T-helper 2 cell treated with Interferon-gamma antibody and Interleukin-4, amounts not matched to agents 5 μg/mL and 100 μg/mL, for 36 hours (primary cell): ENCODE data around the gene PCSK7.
"Not testable (repeated sequence)": the region's sequence is repeated elsewhere in the genome, so short reads cannot be mapped to it uniquely, and the experiment has no call there.

ENCODE experiments used
- DNase-seq: peaks from one replicate; pipeline ENCODE4 v3.0.0; 2021; ENCODE audit warnings: low spot score
- H3K27ac Mint-ChIP-seq: one replicate; pipeline ENCODE4 v1.8.0; 2021; ENCODE audit warnings: mild to moderate bottlenecking, mixed read lengths
- H3K27me3 Mint-ChIP-seq: one replicate; pipeline ENCODE4 v1.8.0; 2021; ENCODE audit warnings: low read depth, mixed read lengths
- H3K36me3 Mint-ChIP-seq: one replicate; pipeline ENCODE4 v1.8.0; 2021; ENCODE audit warnings: low read depth, mixed read lengths
- H3K4me1 Mint-ChIP-seq: one replicate; pipeline ENCODE4 v1.8.0; 2021; ENCODE audit warnings: low read depth, mixed read lengths
- H3K4me3 Mint-ChIP-seq: one replicate; pipeline ENCODE4 v1.8.0; 2022; ENCODE audit warnings: mild to moderate bottlenecking, moderate library complexity, mixed read lengths
- H3K9me3 Mint-ChIP-seq: one replicate; pipeline ENCODE4 v1.8.0; 2021; ENCODE audit warnings: mixed read lengths

The PCSK7 gene

GRCh38 chr11:117214404-117215110 lies 17.3 kb downstream of the PCSK7 start:
- no peak for DNase-seq
- no peak overlapping the region for H3K4me3 Mint-ChIP-seq
- no peaks in the 10 kb centered on the region for H3K4me1 Mint-ChIP-seq
- H3K9me3 Mint-ChIP-seq: no peaks in the 10 kb centered on the region
- H3K36me3 Mint-ChIP-seq: peaks cover 62% of the 10 kb centered on the region
- no peak overlapping the region for H3K27ac Mint-ChIP-seq
- H3K27me3 Mint-ChIP-seq: no peaks in the 10 kb centered on the region

- no peak for DNase-seq
- Mint-ChIP-seq H3K36me3 (peaks cover 50% of the 10 kb centered on the region), H3K4me3 (no peak overlapping the region), H3K9me3 (no peaks in the 10 kb centered on the region), H3K27me3 (no peaks in the 10 kb centered on the region), H3K27ac (no peak overlapping the region), H3K4me1 (no peaks in the 10 kb centered on the region)
These were observed 19.0 kb downstream of the PCSK7 start for GRCh38 chr11:117212697-117213355.

GRCh38 chr11:117210620-117211019 lies 21.3 kb downstream of the PCSK7 start:
- Mint-ChIP-seq H3K27me3 (no peaks in the 10 kb centered on the region), H3K4me3 (no peak overlapping the region), H3K4me1 (no peaks in the 10 kb centered on the region), H3K27ac (no peak overlapping the region), H3K9me3 (no peaks in the 10 kb centered on the region), H3K36me3 (peaks cover 37% of the 10 kb centered on the region)
- DNase-seq: no peak

GRCh38 chr11:117209351-117210125 lies 22.3 kb downstream of the PCSK7 start:
- H3K27me3 Mint-ChIP-seq, H3K9me3 Mint-ChIP-seq, H3K27ac Mint-ChIP-seq, H3K4me3 Mint-ChIP-seq, DNase-seq, H3K4me1 Mint-ChIP-seq: not testable (repeated sequence)
- H3K36me3 Mint-ChIP-seq: peaks cover 43% of the 10 kb centered on the region

GRCh38 chr11:117208710-117209109 lies 23.2 kb downstream of the PCSK7 start:
- H3K4me1 Mint-ChIP-seq, H3K9me3 Mint-ChIP-seq, H3K27ac Mint-ChIP-seq, DNase-seq, H3K27me3 Mint-ChIP-seq, H3K4me3 Mint-ChIP-seq: not testable (repeated sequence)
- peaks cover 42% of the 10 kb centered on the region for H3K36me3 Mint-ChIP-seq

GRCh38 chr11:117207481-117207880 lies 24.4 kb downstream of the PCSK7 start:
- H3K4me3 Mint-ChIP-seq, H3K4me1 Mint-ChIP-seq, H3K9me3 Mint-ChIP-seq, H3K27ac Mint-ChIP-seq, H3K27me3 Mint-ChIP-seq, DNase-seq: not testable (repeated sequence)
- peaks cover 38% of the 10 kb centered on the region for H3K36me3 Mint-ChIP-seq

- not testable (repeated sequence) for H3K27ac Mint-ChIP-seq, DNase-seq, H3K4me1 Mint-ChIP-seq, H3K27me3 Mint-ChIP-seq, H3K4me3 Mint-ChIP-seq, H3K9me3 Mint-ChIP-seq
- peaks cover 35% of the 10 kb centered on the region for H3K36me3 Mint-ChIP-seq
These were observed 25.0 kb downstream of the PCSK7 start for GRCh38 chr11:117206859-117207258.

- not testable (repeated sequence) for H3K27ac Mint-ChIP-seq, H3K4me3 Mint-ChIP-seq, H3K9me3 Mint-ChIP-seq, H3K4me1 Mint-ChIP-seq, DNase-seq, H3K27me3 Mint-ChIP-seq
- H3K36me3 Mint-ChIP-seq: peaks cover 30% of the 10 kb centered on the region
These were observed 25.8 kb downstream of the PCSK7 start for GRCh38 chr11:117206111-117206510.

GRCh38 chr11:117205211-117205818 lies 26.6 kb downstream of the PCSK7 start:
- no peak for DNase-seq
- Mint-ChIP-seq H3K27ac (no peak overlapping the region), H3K9me3 (no peaks in the 10 kb centered on the region), H3K4me3 (no peak overlapping the region), H3K27me3 (no peaks in the 10 kb centered on the region), H3K36me3 (peaks cover 25% of the 10 kb centered on the region), H3K4me1 (no peaks in the 10 kb centered on the region)

GRCh38 chr11:117204283-117205080 lies 27.4 kb downstream of the PCSK7 start:
- Mint-ChIP-seq H3K36me3 (peaks cover 21% of the 10 kb centered on the region), H3K27ac (no peak overlapping the region), H3K4me1 (no peaks in the 10 kb centered on the region), H3K9me3 (no peaks in the 10 kb centered on the region), H3K4me3 (no peak overlapping the region), H3K27me3 (no peaks in the 10 kb centered on the region)
- no peak for DNase-seq

GRCh38 chr11:117203069-117203407 lies 28.8 kb downstream of the PCSK7 start:
- no peak overlapping the region for H3K4me3 Mint-ChIP-seq
- H3K4me1 Mint-ChIP-seq: no peaks in the 10 kb centered on the region
- no peaks in the 10 kb centered on the region for H3K27me3 Mint-ChIP-seq
- peaks cover 21% of the 10 kb centered on the region for H3K36me3 Mint-ChIP-seq
- no peak overlapping the region for H3K27ac Mint-ChIP-seq
- H3K9me3 Mint-ChIP-seq: no peaks in the 10 kb centered on the region
- DNase-seq: no peak

GRCh38 chr11:117202386-117203068 lies 29.3 kb downstream of the PCSK7 start:
- Mint-ChIP-seq H3K4me1 (no peaks in the 10 kb centered on the region), H3K27ac (no peak overlapping the region)

GRCh38 chr11:117201658-117202305 lies 30.1 kb downstream of the PCSK7 start:
- no peak overlapping the region for H3K4me3 Mint-ChIP-seq
- H3K9me3 Mint-ChIP-seq: no peaks in the 10 kb centered on the region
- H3K36me3 Mint-ChIP-seq: peaks cover 21% of the 10 kb centered on the region
- H3K27ac Mint-ChIP-seq: no peak overlapping the region
- no peaks in the 10 kb centered on the region for H3K4me1 Mint-ChIP-seq
- no peak for DNase-seq
- no peaks in the 10 kb centered on the region for H3K27me3 Mint-ChIP-seq

More at GRCh38 chr11:117202386-117203068, 29.3 kb downstream of the PCSK7 start:
- no peak overlapping the region for H3K4me3 Mint-ChIP-seq
- peaks cover 21% of the 10 kb centered on the region for H3K36me3 Mint-ChIP-seq
- H3K27me3 Mint-ChIP-seq: no peaks in the 10 kb centered on the region
- no peaks in the 10 kb centered on the region for H3K9me3 Mint-ChIP-seq
- DNase-seq: no peak
